Thymus (tissue), 11 donors: ENCODE results near the gene UQCRH. TPM values are rescaled to one million over a fixed set of nuclear protein-coding genes. Genes with fewer than 3 reads are reported as not detected.
A peak's percentile ranks its signal among the peaks of the same experiment; 100 is the strongest.

Experiments
- DNase-seq, 9 donors: peaks; one replicate each; pipeline ENCODE4 v3.0.0-alpha.2; 2013; ENCODE audit warnings: low spot score in 9 of 9, low read depth in 6 of 9, missing footprints in 1 of 9
- H3K27ac ChIP-seq, 2 donors: one replicate each; pipeline ENCODE4 v1.5.1; 2013; ENCODE audit warnings: control low read depth in 1 of 2, low read depth in 1 of 2, low read length in 1 of 2, mild to moderate bottlenecking in 1 of 2, moderate library complexity in 1 of 2
- H3K27me3 ChIP-seq, 2 donors: one replicate each; pipeline ENCODE4 v1.5.1; 2013; ENCODE audit warnings: low read length in 1 of 2; ENCODE audit not compliant: control insufficient read depth in 2 of 2, insufficient read depth in 1 of 2
- H3K36me3 ChIP-seq, 2 donors: one replicate each; pipeline ENCODE4 v1.5.1; 2013; ENCODE audit warnings: low read length in 1 of 2, mild to moderate bottlenecking in 1 of 2, moderate library complexity in 1 of 2; ENCODE audit not compliant: control insufficient read depth in 2 of 2, insufficient read depth in 2 of 2
- H3K4me1 ChIP-seq, 2 donors: one replicate each; pipeline ENCODE4 v1.5.1; 2013; ENCODE audit warnings: low read length in 2 of 2; ENCODE audit not compliant: control insufficient read depth in 2 of 2, insufficient read depth in 2 of 2
- H3K4me3 ChIP-seq, 2 donors: one replicate each; pipeline ENCODE4 v1.5.1; 2013; ENCODE audit warnings: low read length in 2 of 2, control low read depth in 1 of 2, mild to moderate bottlenecking in 1 of 2
- H3K9me3 ChIP-seq, 2 donors: one replicate each; pipeline ENCODE4 v1.5.1; 2013; ENCODE audit warnings: low read length in 1 of 2, mild to moderate bottlenecking in 1 of 2; ENCODE audit not compliant: control insufficient read depth in 2 of 2, insufficient read depth in 1 of 2
- WGBS: extraction: QIAGEN DNeasy Blood & Tissue Kit; methylation state at CpG from one replicate; pipeline ENCODE4 v1.1.7; 2013; 5-methylcytosine and 5-hydroxymethylcytosine counted together
- polyA plus RNA-seq: library from polyadenylated mRNA; stranded (reverse); fragments of 200-250 nt; gene quantifications from one replicate; pipeline ENCODE4 v1.2.3, GENCODE V29; 2013
- total RNA-seq: library from RNA; stranded (reverse); fragments of 120-200 nt; gene quantifications from one replicate; pipeline ENCODE4 v1.2.4, GENCODE V29; 2013
- donor health status: healthy.

UQCRH gene
- total and polyA plus RNA-seq, 2 donors, result 420 to 507 TPM

DNA sequence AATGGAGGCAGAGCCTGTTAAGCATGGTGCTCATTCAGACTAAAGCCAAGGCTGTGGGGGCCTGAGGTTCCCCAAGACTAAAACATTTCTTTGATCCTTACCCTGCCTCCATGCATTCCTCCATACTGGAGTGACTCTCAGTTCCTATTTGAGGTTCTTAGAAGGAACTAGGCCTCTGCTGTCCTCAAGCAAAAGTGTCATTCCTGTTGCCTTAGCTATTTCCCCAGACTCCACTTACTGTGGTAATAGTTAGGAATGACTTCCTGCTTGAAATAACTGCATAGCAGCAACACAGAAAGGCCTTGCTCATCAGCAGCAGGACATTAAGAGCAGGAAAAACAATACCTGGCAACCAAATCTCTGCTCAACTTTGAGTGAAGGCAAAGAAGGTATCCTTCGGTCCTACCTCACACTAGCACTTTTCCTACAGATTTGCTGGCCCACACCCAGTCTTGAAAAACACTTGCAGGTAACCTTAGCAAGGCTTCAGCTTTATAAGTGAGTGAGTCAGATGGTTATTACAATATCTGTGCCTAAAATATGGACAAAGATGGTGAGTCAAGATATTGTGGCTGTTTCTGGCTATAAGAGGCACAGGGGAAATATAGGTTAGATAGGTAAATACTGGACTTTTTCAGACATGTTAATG, 14.9 kb upstream of the UQCRH start:
- Histone ChIP-seq H3K4me3 (no peak overlapping the region), H3K4me1 (peaks cover 24 to 33% of the 10 kb centered on the region in 2 donors), H3K36me3 (peaks cover 3 to 25% of the 10 kb centered on the region in 2 donors), H3K9me3 (no peaks in the 10 kb centered on the region), H3K27ac (no peak overlapping the region), H3K27me3 (no peaks in the 10 kb centered on the region)
- DNase-seq, result no peak
- 99% methylated on average over 1 of the region's 1 CpG for WGBS

DNA sequence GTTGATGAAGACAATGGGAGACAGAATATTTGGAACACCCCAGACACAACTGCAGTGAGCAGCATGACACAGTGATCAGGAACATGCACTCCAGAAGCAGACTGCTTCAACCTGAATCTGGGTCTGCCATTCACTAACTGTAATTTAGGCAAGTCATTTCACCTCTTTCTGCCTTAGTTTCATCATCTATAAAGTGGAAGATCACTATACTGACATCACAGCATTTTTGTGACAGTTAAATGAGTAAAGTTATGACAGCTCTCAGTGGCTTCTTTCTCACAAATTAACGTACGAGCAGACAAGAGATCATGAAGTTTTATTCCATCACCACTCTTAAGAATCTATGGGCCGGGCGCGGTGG, 14.4 kb upstream of the UQCRH start:
- peaks cover 3 to 28% of the 10 kb centered on the region in 2 donors for H3K36me3 ChIP-seq
- no peak for DNase-seq
- 97% methylated on average over 5 of the region's 5 CpGs for WGBS

DNA sequence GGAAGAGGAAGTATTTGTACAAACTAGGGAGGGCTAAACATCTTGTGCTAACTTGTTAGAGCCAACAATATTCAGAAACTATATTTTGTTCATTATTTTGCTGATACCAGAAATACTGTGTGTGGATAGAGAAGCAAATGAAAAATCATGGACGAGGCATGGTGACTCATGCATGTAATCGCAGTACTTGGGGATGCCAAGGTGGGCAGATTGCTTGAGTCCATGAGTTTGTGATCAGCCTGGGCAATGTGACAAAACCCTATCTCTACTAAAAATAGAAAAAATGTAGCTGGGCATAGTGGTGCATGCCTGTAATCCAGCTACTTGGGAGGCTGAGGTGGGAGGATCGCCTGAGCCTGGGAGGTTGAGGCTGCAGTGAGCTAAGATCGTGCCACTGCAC, 13.5 kb upstream of the UQCRH start:
- peaks cover 5 to 25% of the 10 kb centered on the region in 2 donors for H3K36me3 ChIP-seq
- H3K27ac ChIP-seq, result no peak overlapping the region
- peaks cover 15 to 22% of the 10 kb centered on the region in 2 donors for H3K4me1 ChIP-seq
- no peak overlapping the region for H3K4me3 ChIP-seq
- DNase-seq, result no peak
- WGBS, result over 99% methylated on average over 4 of the region's 4 CpGs
- no peaks in the 10 kb centered on the region for H3K9me3 ChIP-seq
- H3K27me3 ChIP-seq, result no peaks in the 10 kb centered on the region

More for the DNA sequence above, 14.4 kb upstream of the UQCRH start:
- H3K27me3 ChIP-seq, result no peaks in the 10 kb centered on the region
- H3K9me3 ChIP-seq, result no peaks in the 10 kb centered on the region
- H3K27ac ChIP-seq, result no peak overlapping the region
- peaks cover 23 to 28% of the 10 kb centered on the region in 2 donors for H3K4me1 ChIP-seq
- H3K4me3 ChIP-seq, result no peak overlapping the region

DNA sequence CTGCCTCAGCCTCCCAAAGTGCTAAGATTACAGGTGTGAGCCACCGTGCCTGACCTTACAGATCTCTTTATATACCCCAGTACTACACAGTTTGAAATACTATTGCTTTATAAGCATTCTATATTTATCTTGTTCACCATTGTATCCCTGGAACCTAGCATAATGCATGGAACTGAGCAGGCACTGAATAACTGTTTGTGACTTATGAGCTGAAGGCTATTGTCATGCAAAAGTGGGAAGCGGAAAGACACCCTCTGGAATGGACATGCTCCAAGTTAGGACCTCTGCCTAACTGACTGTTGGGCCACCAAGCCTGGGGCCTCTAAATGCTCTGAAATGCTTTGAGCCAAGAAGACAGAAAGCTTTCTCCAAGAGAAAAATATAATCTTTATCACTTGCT, 8.2 kb upstream of the UQCRH start:
- H3K36me3 ChIP-seq, result peaks cover 19 to 37% of the 10 kb centered on the region in 2 donors
- no peak for DNase-seq
- H3K27me3 ChIP-seq, result no peaks in the 10 kb centered on the region
- 99% methylated on average over 2 of the region's 2 CpGs for WGBS
- H3K4me3 ChIP-seq, result no peak overlapping the region
- peaks cover 0 to under 1% of the 10 kb centered on the region in 2 donors for H3K4me1 ChIP-seq
- H3K27ac ChIP-seq, result no peak overlapping the region
- H3K9me3 ChIP-seq, result no peaks in the 10 kb centered on the region

DNA sequence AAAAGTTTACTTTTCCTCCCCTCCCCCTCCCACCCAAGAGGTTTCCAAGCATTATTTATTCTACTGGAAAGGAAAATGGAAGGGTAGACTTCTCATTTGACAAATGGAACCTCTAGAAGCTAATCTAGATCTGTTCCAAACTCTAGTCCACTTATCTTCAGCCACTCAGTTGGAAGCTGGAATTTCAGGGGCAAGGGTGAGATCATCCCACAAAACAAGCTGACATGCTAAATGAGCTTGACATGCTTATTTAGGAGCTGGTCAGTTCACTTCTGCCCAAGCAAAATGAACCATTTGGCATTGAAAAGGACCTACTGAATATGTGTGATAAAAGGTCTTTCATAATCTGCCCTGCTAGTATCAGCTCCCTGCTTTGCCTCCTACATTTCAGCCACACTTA, 5.1 kb upstream of the UQCRH start:
- H3K36me3 ChIP-seq, result peaks cover 19 to 37% of the 10 kb centered on the region in 2 donors
- H3K27ac ChIP-seq, result no peak overlapping the region
- peaks cover 9 to 13% of the 10 kb centered on the region in 2 donors for H3K4me1 ChIP-seq
- no peak for DNase-seq
- no peak overlapping the region for H3K4me3 ChIP-seq
- no peaks in the 10 kb centered on the region for H3K27me3 ChIP-seq
- no peaks in the 10 kb centered on the region for H3K9me3 ChIP-seq

DNA sequence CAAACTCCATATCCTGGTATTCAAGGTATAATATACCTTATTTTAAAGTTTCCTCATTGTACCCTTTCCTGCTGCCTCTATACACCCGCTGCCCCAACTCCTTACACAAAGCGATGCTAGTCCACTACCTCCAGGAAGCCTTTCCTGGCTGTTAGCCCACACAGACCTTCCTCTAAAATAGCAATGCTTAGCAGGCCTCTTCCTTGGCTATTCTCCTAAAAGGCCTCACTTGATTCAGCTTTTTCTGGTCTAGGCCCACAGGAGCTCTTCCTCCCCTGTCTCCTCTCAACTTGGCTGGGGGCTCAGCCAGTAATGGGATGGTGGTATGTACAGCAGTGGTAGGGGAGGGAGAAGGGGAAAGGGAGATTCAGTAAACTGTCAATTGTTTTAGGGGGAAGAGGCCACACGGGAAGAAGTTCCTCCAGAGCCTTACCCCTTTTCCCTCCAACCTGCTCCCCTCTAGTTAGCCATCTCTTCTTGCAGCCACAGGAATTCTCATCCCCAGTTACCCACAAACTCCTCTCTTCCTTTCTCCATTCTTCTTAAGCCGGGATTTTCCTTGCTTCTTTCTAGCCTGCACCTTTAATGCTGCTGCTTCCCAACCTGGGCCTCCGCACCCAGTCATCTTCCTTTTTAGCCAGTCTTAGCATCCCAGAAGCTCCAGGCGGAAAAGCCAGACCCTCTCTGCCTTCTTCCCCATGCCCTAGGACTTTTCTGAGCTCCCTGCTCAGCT, 2.7 kb upstream of the UQCRH start:
- Histone ChIP-seq H3K4me1 (peaks cover 19 to 23% of the 10 kb centered on the region in 2 donors), H3K9me3 (no peaks in the 10 kb centered on the region)
- WGBS, result 83% methylated on average over 6 of the region's 6 CpGs

DNA sequence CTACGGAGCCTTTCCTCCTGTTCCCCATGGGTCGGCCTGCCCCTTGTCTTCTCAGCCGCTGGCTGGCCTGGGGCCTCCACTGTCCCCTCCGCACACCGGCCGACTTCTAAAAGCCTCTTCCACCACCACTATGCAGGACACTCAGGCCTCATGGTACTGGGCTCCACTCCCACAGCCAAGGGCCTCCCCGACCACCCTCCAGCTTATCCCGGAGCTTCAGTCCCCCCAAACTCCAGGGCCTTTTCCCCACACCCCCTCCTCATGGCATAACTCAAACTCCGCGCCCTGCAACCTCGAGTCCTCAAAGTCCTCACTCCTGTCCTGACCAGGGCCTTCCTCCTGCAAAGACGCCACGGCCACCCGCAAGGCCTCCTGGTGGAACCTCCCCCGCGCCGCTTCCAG, 2.1 kb upstream of the UQCRH start:
- WGBS, result 24% methylated on average over 17 of the region's 17 CpGs
- Histone ChIP-seq H3K9me3 (no peaks in the 10 kb centered on the region), H3K27me3 (no peaks in the 10 kb centered on the region), H3K36me3 (peaks cover 13 to 17% of the 10 kb centered on the region in 2 donors), H3K4me1 (peaks cover 19 to 23% of the 10 kb centered on the region in 2 donors), H3K4me3 (peak overlapping the region; percentile 89 to 97), H3K27ac (peak overlapping the region; percentile 89 to 93)
- DNase-seq, result peak in 1 of 9 donors; percentile 14

More for the DNA sequence above, 2.7 kb upstream of the UQCRH start:
- H3K27me3 ChIP-seq, result no peaks in the 10 kb centered on the region
- peak in 1 of 9 donors; percentile 15 for DNase-seq
- H3K27ac ChIP-seq, result peak overlapping the region in 1 of 2 donors; percentile 30
- H3K4me3 ChIP-seq, result peak overlapping the region; percentile 89 to 97
- H3K36me3 ChIP-seq, result peaks cover 13 to 20% of the 10 kb centered on the region in 2 donors

DNA sequence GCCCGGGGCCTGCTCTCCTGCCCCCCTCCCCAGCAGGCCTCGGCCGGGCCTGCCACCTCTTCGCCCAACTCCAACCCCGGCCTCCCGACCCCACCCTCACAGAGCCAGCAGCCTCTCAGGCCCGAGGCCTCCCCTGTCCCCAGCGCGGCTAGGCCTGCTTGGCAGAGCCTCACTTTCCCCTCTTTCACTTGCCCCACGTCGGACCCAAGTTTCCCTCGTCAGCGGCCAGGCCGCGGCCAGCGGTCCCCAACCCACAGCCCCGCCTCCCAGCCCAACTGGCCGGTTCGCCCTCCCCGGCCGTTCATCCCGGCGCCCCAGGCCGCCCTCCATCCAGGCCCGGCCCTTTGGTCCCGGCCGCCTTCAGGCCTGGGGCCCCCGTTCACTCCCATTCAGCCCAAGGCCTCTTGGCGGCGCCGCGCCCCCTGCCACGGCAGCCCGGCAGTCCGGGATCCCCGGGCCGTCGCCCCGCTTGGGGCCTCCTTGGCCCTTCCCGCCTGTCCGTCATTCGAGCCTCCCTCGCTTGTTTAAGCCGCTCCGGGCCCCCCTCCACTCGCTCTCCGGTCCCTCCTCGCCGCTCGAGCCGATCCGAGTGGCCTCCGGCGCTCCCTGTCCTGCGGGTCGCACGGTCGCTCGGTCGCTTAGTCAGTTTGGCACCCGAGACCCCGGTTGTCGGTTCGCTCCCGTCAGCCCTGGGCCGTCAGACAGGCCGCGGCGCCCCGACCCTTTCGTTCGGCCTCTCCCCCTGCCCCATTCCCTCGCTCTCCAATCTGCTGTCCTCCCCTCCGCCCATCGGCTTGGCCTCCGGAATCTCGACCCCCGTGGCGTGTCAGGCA, 1.5 kb upstream of the UQCRH start:
- Histone ChIP-seq H3K4me3 (peak overlapping the region; percentile 89 to 97), H3K27me3 (no peaks in the 10 kb centered on the region), H3K27ac (peak overlapping the region; percentile 89 to 93), H3K9me3 (no peaks in the 10 kb centered on the region), H3K4me1 (peaks cover 19 to 26% of the 10 kb centered on the region in 2 donors), H3K36me3 (peaks cover 7 to 12% of the 10 kb centered on the region in 2 donors)
- peak in 4 of 9 donors; percentile 33 to 69 (median 40) for DNase-seq
- WGBS, result under 1% methylated on average over 79 of the region's 79 CpGs
